Measurements from ENCODE around the gene KCNQ1.

KCNQ1 gene

DNA sequence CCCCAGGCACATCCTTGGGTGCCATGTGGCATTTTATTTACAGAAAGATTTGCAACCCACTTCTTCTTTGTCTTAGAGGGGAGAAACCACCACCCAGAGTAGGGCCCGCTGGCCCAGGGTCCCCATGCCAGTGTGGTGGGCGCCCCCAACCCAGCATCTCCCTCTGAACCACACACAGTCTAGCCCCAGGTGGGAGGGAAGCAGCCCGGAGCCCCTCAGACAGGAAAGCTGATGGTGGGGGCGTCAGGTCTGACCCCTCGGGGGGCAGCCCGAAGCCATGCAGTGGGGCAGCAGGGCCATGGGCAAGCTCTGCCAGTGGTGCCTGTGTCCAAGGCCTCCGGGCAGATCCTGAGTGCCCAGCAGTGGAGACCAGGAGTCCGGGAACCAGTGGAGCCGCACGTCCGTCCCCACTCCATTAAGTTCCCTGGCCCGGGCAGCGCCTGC is 12.2 kb upstream of the KCNQ1 start:
- Histone ChIP-seq H3K9me3 (ENCODE audit: insufficient read depth, low read length, severe bottlenecking) (no peaks in the 10 kb centered on the region), H3K9ac (ENCODE audit: low read depth, low read length) (no peak overlapping the region), H3K4me2 (ENCODE audit: insufficient read depth, low read length) (no peak overlapping the region), H3K27ac (ENCODE audit: low read length) (no peak overlapping the region), H3K36me3 (ENCODE audit: insufficient read depth, low read length) (no peaks in the 10 kb centered on the region), H3K27me3 (ENCODE audit: insufficient read depth, low read length, poor library complexity) (no peaks in the 10 kb centered on the region), H3K79me2 (ENCODE audit: insufficient read depth, low read length) (no peaks in the 10 kb centered on the region), H3K4me1 (ENCODE audit: insufficient read depth, low read length) (no peaks in the 10 kb centered on the region), H2AFZ (ENCODE audit: low read depth, low read length) (no peak overlapping the region), H4K20me1 (ENCODE audit: insufficient read depth, low read length) (no peaks in the 10 kb centered on the region; the same call in 1 of the 2 replicates), H3K4me3 (ENCODE audit: low read depth in 1 of 2, low read length in 2 of 2) (no peak overlapping the region)
- ATAC-seq (ENCODE audit: insufficient read depth, low read depth) = no peak
- no peak for DNase-seq
- TF ChIP-seq, protein P1, sequence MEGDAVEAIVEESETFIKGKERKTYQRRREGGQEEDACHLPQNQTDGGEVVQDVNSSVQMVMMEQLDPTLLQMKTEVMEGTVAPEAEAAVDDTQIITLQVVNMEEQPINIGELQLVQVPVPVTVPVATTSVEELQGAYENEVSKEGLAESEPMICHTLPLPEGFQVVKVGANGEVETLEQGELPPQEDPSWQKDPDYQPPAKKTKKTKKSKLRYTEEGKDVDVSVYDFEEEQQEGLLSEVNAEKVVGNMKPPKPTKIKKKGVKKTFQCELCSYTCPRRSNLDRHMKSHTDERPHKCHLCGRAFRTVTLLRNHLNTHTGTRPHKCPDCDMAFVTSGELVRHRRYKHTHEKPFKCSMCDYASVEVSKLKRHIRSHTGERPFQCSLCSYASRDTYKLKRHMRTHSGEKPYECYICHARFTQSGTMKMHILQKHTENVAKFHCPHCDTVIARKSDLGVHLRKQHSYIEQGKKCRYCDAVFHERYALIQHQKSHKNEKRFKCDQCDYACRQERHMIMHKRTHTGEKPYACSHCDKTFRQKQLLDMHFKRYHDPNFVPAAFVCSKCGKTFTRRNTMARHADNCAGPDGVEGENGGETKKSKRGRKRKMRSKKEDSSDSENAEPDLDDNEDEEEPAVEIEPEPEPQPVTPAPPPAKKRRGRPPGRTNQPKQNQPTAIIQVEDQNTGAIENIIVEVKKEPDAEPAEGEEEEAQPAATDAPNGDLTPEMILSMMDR (IDR thresholded peaks at IDR 0.05; ENCODE audit: borderline replicate concordance, extremely low read depth, low read length, poor library complexity, severe bottlenecking) = no peak
- TF ChIP-seq EZH2 (IDR thresholded peaks at IDR 0.05; ENCODE audit: borderline replicate concordance, low read depth, low read length, severe bottlenecking) = no peak

DNA sequence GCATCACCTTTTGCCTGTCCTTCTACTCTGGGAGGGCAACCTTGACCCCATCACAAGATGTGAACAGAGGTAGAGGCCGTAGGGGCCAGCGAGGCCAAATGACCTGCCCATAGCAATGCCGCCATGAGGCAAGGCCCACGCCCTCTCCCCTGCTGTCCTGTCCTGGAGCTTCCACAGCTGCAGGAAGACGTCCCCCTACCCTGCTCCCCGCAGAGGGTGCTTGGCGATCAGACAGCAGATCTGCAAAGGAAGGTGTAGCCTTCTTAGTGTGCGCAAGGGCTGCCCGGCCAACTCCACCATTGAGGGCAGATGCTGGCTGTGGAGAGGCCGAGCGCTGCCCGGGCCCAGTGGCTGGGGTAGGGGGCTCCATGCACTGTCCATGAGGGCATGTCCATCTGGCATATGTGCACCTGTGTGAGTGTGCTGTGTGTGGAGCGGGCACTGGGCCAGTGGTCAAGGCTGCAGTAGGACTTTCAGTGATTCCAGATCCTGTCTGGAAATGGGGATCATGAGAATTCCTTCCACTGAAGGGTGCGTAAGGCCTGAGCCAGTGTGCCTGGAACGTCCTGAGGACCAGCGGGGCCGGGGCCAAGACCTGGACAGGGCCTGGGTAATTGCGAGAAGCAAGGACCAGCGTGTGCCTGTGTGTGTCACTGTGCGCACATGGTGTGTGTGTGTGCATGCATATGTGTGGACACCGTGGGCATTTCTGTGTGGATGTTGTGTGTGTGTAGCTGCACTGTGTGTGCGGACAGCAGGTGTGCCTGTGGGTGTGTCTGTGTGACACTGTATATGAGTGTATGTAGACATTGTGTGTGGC is 11.5 kb upstream of the KCNQ1 start:
- Histone ChIP-seq H3K9ac (ENCODE audit: low read depth, low read length) (no peak overlapping the region), H3K27ac (ENCODE audit: low read length) (no peak overlapping the region), H3K9me3 (ENCODE audit: insufficient read depth, low read length, severe bottlenecking) (no peaks in the 10 kb centered on the region), H2AFZ (ENCODE audit: low read depth, low read length) (no peak overlapping the region), H3K27me3 (ENCODE audit: insufficient read depth, low read length, poor library complexity) (no peaks in the 10 kb centered on the region), H3K4me2 (ENCODE audit: insufficient read depth, low read length) (no peak overlapping the region), H3K4me3 (ENCODE audit: low read depth in 1 of 2, low read length in 2 of 2) (no peak overlapping the region), H3K36me3 (ENCODE audit: insufficient read depth, low read length) (no peaks in the 10 kb centered on the region), H4K20me1 (ENCODE audit: insufficient read depth, low read length) (no peaks in the 10 kb centered on the region; the same call in 1 of the 2 replicates), H3K4me1 (ENCODE audit: insufficient read depth, low read length) (no peaks in the 10 kb centered on the region), H3K79me2 (ENCODE audit: insufficient read depth, low read length) (no peaks in the 10 kb centered on the region)
- ATAC-seq (ENCODE audit: insufficient read depth, low read depth) (no peak), DNase-seq (no peak)
- no peak for TF ChIP-seq EZH2 (IDR thresholded peaks at IDR 0.05; ENCODE audit: borderline replicate concordance, low read depth, low read length, severe bottlenecking)

DNA sequence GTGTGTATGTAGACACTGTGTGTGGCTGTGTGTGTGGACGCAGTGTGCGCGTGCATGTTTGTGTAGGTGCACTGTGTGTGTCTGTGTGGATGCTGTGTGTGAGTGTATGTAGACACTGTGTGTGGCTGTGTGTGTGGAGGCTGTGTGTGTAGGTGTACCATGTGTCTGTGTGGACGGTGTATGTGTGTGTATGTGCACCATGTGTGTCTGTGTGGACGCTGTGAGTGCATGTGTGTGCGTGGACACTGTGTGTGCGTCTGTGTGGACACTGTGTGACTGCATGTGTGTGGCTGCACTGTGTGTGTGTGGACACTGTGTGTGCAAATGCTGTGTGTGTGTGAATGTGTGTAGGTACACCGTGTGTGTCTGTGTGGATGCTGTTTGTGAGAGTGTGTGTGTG is 10.8 kb upstream of the KCNQ1 start:
- Histone ChIP-seq H3K4me1 (ENCODE audit: insufficient read depth, low read length) (no peaks in the 10 kb centered on the region), H3K9ac (ENCODE audit: low read depth, low read length) (no peak overlapping the region)
- ATAC-seq (ENCODE audit: insufficient read depth, low read depth) = no peak

More for the DNA sequence above, 10.8 kb upstream of the KCNQ1 start:
- H3K4me2 ChIP-seq (ENCODE audit: insufficient read depth, low read length) = no peak overlapping the region
- no peak overlapping the region for H3K4me3 ChIP-seq (ENCODE audit: low read depth in 1 of 2, low read length in 2 of 2)
- no peaks in the 10 kb centered on the region; the same call in 1 of the 2 replicates for H4K20me1 ChIP-seq (ENCODE audit: insufficient read depth, low read length)
- H3K27me3 ChIP-seq (ENCODE audit: insufficient read depth, low read length, poor library complexity) = no peaks in the 10 kb centered on the region
- no peak for DNase-seq
- no peaks in the 10 kb centered on the region for H3K79me2 ChIP-seq (ENCODE audit: insufficient read depth, low read length)
- no peak overlapping the region for H3K27ac ChIP-seq (ENCODE audit: low read length)
- no peaks in the 10 kb centered on the region for H3K9me3 ChIP-seq (ENCODE audit: insufficient read depth, low read length, severe bottlenecking)
- TF ChIP-seq, protein P1 (IDR thresholded peaks at IDR 0.05; ENCODE audit: borderline replicate concordance, extremely low read depth, low read length, poor library complexity, severe bottlenecking) = no peak
- TF ChIP-seq EZH2 (IDR thresholded peaks at IDR 0.05; ENCODE audit: borderline replicate concordance, low read depth, low read length, severe bottlenecking) = no peak
- no peaks in the 10 kb centered on the region for H3K36me3 ChIP-seq (ENCODE audit: insufficient read depth, low read length)
- H2AFZ ChIP-seq (ENCODE audit: low read depth, low read length) = no peak overlapping the region
